Right forelimb (tissue), 1 donor: Measurements from ENCODE around the gene CCL18.
"Not testable (repeated sequence)": the region's sequence is repeated elsewhere in the genome, so short reads cannot be mapped to it uniquely, and the experiment has no call there.

Experiments used
- DNase-seq: peaks from one replicate; pipeline ENCODE4 v3.0.0-alpha.2; 2018

Gene CCL18

DNA sequence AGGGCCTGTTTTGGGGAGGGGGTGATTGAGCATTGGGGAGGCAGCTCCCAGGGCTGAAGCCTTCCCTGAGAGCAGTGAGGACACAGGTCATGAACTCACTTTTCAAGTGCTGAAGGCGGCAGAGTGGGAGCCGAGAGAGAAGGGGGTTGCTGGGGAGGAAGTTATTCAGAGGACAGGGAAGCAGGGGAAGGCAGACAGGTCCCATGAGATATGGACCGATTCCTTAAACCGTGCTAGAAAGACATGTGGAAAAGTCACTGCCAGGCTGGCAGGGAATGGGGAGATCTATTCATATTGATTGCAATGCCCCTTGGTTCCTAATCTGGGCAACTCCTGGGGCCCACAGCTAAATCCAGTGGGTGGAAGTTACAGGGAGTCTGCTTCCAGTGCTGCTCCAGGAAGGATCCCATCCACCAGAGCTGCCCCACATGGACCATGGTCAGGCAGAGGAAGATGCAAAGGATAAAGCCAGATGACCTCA, 40.7 kb downstream of the CCL18 start:
- DNase-seq: no peak

DNA sequence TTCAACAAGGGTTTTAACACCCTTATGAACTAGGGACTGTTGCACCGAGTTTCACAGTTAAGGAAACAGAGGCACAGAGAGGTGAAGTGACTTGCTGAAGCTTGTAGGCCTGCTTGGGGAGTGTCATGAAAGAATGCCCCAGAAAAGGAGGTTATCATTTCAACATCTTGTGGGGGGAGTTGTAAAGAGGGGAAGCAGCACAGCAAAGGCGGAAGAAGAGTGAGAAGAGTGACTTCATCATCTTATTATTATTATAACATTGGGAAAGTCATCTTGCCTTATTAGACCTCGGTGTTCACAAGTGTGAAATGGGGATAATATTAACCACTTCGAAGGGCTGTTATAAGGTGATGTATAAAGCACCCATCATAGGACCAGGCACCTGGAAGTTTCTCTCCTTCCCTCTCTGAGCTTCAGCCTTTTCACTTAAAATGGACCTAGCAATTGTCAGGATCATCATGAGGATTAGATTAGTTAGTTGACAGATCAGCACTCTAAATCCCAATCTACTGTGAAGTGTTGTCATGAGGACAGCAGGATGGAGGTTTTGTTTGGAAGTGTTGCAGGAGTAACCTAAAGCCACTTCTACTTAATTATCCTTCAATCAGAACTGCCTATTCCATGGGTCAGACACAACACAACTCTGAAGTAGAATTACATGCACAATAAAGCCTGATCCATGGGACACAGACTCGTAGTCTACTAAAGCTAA, 41.9 kb downstream of the CCL18 start:
- DNase-seq: no peak

DNA sequence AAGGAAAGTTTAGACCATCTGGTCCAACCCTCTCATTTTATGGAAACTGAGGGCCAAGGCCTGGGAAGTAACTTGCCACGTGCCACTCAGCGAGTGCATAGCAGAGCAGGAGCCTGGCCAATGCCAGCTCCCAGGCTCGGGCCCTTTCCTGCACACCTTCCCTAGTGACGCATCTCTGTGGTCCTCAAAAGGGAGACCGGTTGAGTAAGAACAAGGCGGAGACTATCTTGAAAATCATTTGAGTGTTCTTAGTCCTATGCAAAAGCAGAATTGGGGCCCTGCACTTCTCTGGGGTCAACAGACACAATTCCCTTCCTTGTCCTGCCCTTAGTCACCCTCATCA, 42.4 kb downstream of the CCL18 start:
- DNase-seq: no peak

DNA sequence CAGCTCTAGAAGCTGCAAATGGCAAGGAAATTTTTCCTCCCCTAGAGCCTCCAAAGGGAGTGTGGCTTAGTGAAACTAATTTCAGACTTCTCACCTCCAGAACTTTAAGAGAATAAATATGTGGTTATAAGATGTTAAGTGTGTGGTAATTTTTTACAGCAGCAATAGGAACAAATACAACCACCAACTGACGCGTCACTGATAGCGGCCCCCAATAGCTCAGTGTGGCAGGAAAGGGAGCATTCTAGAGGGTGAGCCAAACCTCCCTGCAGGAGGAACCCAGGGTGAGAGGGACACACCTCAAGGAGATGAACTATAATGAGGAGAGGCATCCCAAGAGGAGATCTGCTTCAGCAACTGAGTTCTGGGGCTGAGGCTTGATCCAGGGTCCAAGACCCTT, 43.6 kb downstream of the CCL18 start:
- DNase-seq: no peak

DNA sequence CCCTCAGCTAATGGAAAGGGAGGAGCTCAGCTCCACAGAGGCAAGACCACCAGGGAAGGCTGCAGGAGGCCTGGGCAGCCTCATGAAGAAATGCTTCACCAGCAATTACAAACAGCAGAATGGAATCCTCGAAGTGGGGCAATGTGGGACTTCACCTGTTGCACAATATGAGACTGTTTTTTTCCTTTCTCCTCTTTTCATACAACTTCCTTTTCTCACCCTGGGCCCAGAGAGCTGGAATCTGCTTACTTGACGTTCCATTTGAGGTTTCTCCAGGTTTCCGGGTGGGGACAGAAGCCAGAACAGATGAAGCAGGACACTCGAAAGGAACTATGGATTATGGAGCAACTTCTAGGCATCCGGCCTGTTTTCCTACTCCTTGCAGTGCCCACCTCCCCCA, 44.2 kb downstream of the CCL18 start:
- not testable (repeated sequence) for DNase-seq

DNA sequence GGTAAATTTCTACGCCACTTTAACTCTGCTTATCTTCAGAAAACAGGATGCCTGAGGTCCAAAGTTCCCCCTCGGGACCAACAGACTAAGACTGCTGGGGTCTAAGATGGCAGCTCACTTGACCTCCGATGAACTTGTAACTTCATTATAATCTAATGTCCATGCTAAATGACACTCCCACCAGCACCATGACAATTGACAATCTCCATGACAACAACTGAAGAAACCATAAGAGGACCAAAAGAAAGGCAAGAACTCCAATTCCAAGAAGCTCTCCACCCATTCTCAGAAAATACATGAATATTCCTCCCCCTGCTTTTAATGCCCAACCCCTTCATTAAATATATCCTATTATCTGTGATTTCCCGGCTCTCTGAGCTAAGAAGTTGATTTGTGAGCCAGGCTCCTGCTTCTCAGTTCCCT, 47.0 kb downstream of the CCL18 start:
- no peak for DNase-seq

DNA sequence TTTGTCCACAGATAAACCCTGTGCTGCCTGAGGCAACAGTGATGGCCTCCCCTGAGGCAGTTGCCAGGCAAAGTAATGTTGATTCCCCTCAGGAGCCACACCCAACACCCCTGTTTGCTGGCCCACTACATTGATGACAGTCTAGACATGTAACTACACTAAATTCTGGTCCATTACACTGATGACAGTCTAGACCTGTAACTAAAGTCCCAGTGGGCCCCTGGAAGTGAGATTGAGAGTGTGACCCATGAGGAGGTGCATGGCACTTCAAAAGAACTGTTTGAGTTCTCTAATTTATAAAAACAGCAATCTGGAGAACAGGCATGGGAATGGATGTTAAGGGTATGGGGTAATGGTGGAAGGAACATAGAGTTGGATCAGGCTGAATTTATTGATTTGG, 48.5 kb downstream of the CCL18 start:
- no peak for DNase-seq

DNA sequence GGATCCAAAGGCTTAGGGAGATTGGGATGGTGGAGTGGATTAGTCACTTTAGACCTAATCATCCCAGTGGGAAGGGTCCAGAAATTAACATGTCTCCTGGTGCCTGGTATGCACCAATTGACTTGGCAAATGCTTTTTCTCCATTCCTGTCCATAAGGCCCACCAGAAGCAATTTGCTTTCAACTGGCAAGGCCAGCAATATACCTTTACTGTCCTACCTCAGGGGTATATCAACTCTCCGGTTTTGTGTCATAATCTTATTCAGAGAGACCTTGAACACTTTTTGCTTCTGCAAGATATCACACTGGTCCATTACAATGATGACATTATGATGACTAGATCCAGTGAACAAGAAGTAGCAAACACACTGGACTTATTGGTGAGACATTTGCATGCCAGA, 49.1 kb downstream of the CCL18 start:
- not testable (repeated sequence) for DNase-seq

DNA sequence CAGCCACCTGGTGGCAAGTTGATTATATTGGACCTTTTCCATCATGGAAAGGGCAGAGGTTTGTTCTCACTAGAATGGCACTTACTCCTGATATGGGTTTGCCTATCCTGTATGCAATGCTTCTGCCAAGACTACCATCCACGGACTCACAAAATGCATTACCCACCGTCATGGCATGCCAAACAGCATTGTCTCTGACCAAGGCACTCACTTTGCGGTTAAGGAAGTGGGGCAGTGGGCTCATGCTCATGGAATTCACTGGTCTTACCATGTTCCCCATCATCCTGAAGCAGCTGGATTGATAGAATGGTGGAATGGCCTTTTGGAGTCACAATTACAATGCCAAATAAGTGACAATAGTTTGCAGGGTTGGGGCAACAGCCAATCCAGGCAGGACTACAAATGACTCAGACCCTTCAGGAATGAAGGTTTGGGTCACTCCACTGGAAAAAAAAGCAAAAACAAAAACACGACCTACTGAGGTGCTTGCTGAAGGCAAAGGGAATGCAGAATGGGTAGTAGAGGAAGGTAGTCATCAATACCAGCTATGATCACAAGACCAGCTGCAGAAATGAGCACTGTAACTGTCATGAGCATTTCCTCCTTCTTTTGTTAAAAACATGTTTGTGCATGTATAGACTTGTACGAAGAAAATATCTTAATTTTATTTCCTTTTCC, 51.0 kb downstream of the CCL18 start:
- not testable (repeated sequence) for DNase-seq

DNA sequence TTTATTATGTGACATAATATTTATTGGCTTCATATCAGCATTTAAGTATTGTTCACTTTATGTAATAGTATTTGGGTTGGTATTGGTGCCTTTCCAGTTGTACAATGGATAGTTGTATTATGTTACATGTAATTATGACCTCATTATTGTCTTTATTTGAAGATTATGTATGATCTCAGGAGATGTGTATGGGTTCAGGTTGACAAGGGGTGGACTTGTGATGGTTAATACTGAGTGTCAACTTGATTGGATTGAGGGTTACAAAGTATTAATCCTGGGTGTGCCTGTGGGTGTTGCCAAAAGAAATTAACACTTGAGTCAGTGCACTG, 51.5 kb downstream of the CCL18 start:
- not testable (repeated sequence) for DNase-seq

DNA sequence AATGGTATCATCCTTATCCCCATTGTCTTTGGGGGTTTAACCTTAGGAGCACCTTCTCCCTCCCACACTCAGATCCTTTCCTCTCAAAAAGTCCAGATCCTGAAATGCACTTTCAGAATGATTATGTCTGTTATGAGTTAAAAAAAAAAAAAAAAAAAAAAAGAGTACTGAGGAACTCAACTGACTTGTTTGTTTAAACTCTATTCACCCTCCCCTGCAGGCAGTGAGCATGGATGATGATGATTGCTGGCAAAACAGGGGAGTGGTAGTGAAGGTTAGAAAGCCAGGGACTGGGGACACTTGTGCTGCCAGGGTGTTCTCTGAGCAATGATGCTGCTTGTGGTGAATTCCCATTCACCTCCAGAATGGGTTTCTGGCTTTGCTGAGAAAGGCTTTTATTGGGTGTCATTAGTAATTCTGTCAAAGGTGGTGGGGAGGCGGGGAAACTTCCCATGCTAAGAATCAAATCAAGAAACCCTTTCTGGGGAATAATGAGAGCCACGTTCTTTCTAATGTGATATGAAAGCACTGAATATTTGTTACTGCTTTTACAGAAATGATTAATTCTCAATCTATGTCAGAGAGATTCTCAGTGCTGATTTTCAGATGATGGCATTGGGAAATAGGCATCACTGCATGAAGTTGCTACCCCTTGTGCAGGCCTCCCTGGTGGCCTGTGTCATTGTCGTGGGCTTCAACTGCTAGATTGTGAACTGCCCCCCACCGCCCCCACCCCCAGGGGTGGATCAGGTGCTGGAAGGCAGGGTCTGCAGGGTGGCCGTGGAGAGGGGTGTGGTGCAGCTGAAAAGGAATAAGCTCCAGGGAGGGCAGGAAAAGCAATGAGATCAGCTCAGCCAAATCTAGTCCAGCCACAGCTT, 53.7 kb downstream of the CCL18 start:
- DNase-seq: no peak

DNA sequence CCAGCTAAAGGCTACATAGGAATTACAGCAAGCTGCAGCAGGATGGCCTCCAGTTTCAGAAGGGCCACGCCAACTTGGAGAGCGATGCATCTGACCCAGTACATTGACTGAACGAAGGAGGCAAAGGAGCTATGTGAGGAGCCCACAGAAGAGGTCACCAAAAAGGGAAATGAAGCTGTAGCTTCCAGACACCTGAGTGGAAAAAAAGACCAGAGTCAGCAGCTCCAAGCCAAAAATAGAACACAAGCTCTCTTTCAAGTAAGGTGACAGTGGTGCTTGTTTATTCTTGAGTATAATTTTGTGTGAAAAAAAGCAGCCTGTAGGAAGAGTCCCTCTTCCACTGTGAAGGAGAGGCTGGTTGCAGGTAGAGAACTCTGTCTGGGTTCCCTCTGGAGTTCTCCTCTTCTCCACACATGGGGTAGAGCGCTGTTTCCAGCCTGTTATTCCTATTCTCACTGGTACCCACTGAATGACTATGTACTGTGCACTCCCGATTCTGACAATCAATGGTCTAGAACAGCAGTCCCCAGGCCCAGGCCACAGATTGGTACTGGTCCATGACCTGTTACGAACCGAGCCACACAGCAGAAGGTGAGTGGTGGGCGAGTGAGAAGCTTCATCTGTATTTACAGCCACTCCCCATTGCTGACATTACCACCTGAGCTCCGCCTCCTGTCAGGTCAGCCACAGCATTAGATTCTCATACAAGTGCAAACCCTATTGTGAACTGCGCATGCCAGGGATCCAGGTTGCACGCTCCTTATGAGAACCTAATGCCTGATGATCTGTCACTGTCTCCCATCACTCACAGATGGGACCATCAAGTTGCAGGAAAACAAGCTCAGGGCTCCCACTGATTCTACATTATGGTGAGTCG, 54.6 kb downstream of the CCL18 start:
- DNase-seq: no peak

DNA sequence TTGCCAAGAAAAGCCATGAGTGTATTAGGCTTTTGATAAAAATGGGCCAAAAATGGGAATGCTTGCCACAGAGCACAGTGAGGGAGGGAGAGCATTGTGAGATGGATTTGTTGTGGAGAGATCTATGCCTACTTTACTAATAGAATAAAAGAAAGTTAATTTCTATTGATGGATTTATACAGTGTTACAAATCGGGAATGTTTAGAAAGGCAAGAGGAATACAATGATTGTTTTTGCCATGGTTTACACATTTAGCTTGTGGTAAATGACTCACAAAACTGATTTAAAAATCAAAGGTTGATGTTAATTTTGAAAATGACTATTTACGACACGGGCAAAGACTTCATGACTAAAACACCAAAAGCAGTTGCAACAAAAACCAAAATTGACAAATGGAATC, 56.1 kb downstream of the CCL18 start:
- no peak for DNase-seq

DNA sequence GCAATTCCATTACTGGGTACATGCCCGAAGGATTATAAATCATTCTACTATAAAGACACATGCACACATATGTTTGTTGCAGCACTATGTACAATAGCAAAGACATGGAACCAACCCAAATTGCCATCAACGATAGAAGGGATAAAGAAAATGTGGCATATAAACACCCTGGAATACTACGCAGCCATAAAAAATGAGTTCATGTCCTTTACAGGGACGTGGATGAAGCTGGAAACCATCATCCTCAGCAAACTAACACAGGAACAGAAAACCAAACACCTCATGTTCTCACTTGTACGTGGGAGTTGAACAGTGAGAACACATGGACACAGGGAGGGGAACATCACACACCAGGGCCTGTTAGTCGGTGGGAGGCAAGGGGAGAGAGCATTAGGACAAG, 57.0 kb downstream of the CCL18 start:
- not testable (repeated sequence) for DNase-seq
